Gastroesophageal sphincter (tissue), 4 donors: ENCODE results near the gene INSR. TPM values are rescaled to one million over a fixed set of nuclear protein-coding genes. Genes with fewer than 3 reads are reported as not detected.
A peak's percentile ranks its signal among the peaks of the same experiment; 100 is the strongest.
"Not testable (repeated sequence)": the region's sequence is repeated elsewhere in the genome, so short reads cannot be mapped to it uniquely, and the experiment has no call there.

ENCODE experiments used
- ATAC-seq: fragments of 150-250 bp; one replicate; pipeline ENCODE4 v1.9.1; 2016; ENCODE audit warnings: mild to moderate bottlenecking, moderate library complexity
- H3K27ac ChIP-seq, 4 donors: fragments of 200-600 bp; sonication (generic) in 3 of 4; 1 replicate in 3 of 4; 2 replicates in 1 of 4; pipeline ENCODE4 v1.5.1; 2016 to 2019
- H3K27me3 ChIP-seq: fragments of 200-600 bp; sonication (generic); one replicate; pipeline ENCODE4 v1.5.1; 2019
- H3K36me3 ChIP-seq, 2 donors: fragments of 200-600 bp; sonication (generic); one replicate each; pipeline ENCODE4 v1.5.1; 2019; ENCODE audit warnings: control low read depth in 1 of 2
- H3K4me1 ChIP-seq, 3 donors: fragments of 200-600 bp; sonication (generic); 1 replicate in 2 of 3; 2 replicates in 1 of 3; pipeline ENCODE4 v1.5.1; 2016 to 2019; ENCODE audit warnings: control low read depth in 2 of 3
- H3K4me3 ChIP-seq, 2 donors: fragments of 200-600 bp; sonication (generic); one replicate each; pipeline ENCODE4 v1.5.1; 2019; ENCODE audit warnings: mild to moderate bottlenecking in 1 of 2, moderate library complexity in 1 of 2
- H3K9me3 ChIP-seq, 3 donors: fragments of 200-600 bp; sonication (generic); one replicate each; pipeline ENCODE4 v1.5.1; 2017 to 2019; ENCODE audit warnings: control low read depth in 2 of 3
- EP300 ChIP-seq: sonication (generic); formaldehyde crosslinking; IDR thresholded peaks from one replicate; pipeline ENCODE4 v1.6.1; 2017; ENCODE audit warnings: antibody characterized with exemption, mild to moderate bottlenecking
- POLR2A ChIP-seq, 2 donors: fragments of 450-650 bp; IDR thresholded peaks; one replicate each; pipeline ENCODE4 v1.6.1; 2017; ENCODE audit warnings: antibody characterized with exemption in 2 of 2, mild to moderate bottlenecking in 2 of 2, moderate library complexity in 1 of 2
- POLR2AphosphoS5 ChIP-seq: sonication (generic); formaldehyde crosslinking; IDR thresholded peaks from one replicate; pipeline ENCODE4 v1.6.1; 2017; ENCODE audit warnings: antibody characterized with exemption
- WGBS, 2 donors: methylation state at CpG; one replicate each; pipeline ENCODE4 v1.1.5; 2018; ENCODE audit warnings: low coverage in 1 of 2; 5-methylcytosine and 5-hydroxymethylcytosine counted together
- total RNA-seq, 4 donors: library from RNA; depleted of rRNA; stranded (reverse); fragments of >200 nt; gene quantifications; one replicate each; pipeline ENCODE4 v1.1.0, GENCODE V29; 2016
- TF ChIP-seq, protein P1 (sequence below), 4 experiments: fragments of 200-600 bp in 2 of 4; fragments of 450-650 bp in 2 of 4; sonication (generic) in 1 of 4; IDR thresholded peaks; one replicate each; pipeline ENCODE4 v1.5.1; 2017 to 2019; ENCODE audit warnings: antibody characterized with exemption in 4 of 4, mild to moderate bottlenecking in 2 of 4, moderate library complexity in 2 of 4

Gene INSR
- total RNA-seq, 4 donors from 2014 or later: 67.6 to 95.6 (median 81.2) TPM

DNA sequence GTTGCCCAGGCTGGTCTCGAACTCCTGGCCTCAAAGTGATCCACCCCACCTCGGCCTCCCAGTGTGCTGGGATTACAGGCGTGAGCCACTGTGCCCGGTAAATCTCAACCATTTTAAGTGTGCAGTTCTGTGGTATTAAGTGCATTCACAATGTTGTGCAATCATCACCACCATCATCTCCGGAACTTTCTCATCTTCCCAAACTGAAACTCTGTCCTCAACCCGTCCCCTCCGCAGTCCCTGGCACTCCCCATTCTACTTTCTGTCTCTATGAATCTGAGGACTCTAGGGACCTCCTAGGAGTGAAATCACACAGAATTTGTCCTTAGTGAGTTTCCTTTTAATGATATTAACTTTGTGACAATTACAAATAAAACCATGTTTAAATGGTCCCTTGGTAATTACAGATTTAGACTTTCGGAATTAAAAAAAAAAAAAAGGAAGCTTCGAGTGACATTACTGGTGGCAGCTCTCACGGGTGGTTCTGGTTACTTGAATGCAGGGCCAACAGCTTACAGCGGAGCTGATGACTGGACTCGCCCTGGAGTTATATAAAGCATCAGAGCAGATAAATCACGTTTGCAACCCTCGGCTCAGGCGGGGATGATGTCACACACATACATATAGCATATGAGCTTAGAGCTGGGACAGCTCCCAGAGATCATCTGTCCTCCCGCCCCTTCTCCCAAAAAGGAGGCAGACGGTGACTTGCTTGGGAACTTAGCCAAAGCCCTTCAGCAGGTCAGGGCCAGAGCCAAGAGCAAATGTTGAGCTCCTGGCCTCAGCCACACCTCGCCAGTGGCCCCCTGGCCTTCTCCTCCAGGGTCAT, 134.9 kb downstream of the INSR start:
- no peaks in the 10 kb centered on the region for H3K27me3 ChIP-seq
- peaks cover 0 to 13% (median 4%) of the 10 kb centered on the region in 3 donors for H3K4me1 ChIP-seq
- ATAC-seq: peak; percentile 94
- no peak overlapping the region for H3K4me3 ChIP-seq
- H3K27ac ChIP-seq: peak overlapping the region; percentile 62 to 77 (median 74)
- TF ChIP-seq EP300 (no peak), POLR2AphosphoS5 (peak; percentile 77), POLR2A (IDR thresholded peaks at IDR 0.05) (no peak)
- TF ChIP-seq, protein P1, sequence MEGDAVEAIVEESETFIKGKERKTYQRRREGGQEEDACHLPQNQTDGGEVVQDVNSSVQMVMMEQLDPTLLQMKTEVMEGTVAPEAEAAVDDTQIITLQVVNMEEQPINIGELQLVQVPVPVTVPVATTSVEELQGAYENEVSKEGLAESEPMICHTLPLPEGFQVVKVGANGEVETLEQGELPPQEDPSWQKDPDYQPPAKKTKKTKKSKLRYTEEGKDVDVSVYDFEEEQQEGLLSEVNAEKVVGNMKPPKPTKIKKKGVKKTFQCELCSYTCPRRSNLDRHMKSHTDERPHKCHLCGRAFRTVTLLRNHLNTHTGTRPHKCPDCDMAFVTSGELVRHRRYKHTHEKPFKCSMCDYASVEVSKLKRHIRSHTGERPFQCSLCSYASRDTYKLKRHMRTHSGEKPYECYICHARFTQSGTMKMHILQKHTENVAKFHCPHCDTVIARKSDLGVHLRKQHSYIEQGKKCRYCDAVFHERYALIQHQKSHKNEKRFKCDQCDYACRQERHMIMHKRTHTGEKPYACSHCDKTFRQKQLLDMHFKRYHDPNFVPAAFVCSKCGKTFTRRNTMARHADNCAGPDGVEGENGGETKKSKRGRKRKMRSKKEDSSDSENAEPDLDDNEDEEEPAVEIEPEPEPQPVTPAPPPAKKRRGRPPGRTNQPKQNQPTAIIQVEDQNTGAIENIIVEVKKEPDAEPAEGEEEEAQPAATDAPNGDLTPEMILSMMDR (IDR thresholded peaks at IDR 0.05): no peak
- 15 to 42% methylated on average over 12 to 18 of the region's 18 CpGs for WGBS, 2 donors
- H3K36me3 ChIP-seq: peaks cover 0 to 90% of the 10 kb centered on the region in 2 donors
- H3K9me3 ChIP-seq: no peaks in the 10 kb centered on the region

DNA sequence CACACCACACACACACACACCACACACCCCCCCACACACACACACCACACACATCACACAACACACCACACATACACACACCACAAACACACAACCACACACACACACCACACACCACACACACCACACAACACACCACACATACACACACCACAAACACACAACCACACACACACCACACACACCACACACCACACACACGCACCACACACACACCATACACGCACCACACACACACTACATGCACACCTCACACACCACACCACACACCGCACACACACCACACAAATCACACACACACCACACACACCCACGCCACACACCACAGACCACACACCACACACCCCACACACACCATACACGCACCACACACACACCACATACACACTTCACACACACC, 141.2 kb downstream of the INSR start:
- 43 to 59% methylated on average over 1 to 5 of the region's 5 CpGs for WGBS, 2 donors
- H3K9me3 ChIP-seq: no peaks in the 10 kb centered on the region
- no peaks in the 10 kb centered on the region for H3K27me3 ChIP-seq
- TF ChIP-seq EP300: no peak
- TF ChIP-seq POLR2AphosphoS5: no peak
- TF ChIP-seq, protein P1 (IDR thresholded peaks at IDR 0.05): no peak
- TF ChIP-seq POLR2A (IDR thresholded peaks at IDR 0.05): no peak
- H3K27ac ChIP-seq: no peak overlapping the region
- H3K36me3 ChIP-seq: peaks cover 0 to 75% of the 10 kb centered on the region in 2 donors
- H3K4me1 ChIP-seq: no peaks in the 10 kb centered on the region
- H3K4me3 ChIP-seq: no peak overlapping the region
- ATAC-seq: no peak

DNA sequence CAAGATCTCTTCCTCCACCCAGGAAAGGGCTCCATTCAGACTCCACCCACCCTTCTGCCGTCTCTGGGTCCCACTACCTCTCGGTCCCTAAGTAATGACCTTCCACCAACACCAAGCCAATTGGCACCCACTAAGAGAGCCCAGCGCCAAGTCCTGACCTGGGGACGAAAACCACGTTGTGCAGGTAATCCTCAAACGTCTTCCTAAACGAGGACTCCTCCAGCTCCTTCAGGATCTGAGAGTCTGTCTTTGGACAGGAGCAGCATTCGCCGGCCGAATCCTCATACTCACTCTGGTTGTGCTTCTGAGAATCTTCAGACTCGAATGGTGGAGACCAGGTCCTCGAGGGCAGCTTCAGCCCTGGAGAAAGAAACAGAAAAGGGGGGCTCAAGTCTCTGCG, 141.6 kb downstream of the INSR start:
- Histone ChIP-seq H3K27ac (no peak overlapping the region), H3K9me3 (no peaks in the 10 kb centered on the region), H3K4me3 (no peak overlapping the region), H3K4me1 (no peaks in the 10 kb centered on the region), H3K27me3 (no peaks in the 10 kb centered on the region), H3K36me3 (peaks cover 0 to 76% of the 10 kb centered on the region in 2 donors)
- TF ChIP-seq, protein P1 (IDR thresholded peaks at IDR 0.05): no peak
- TF ChIP-seq EP300 (no peak), POLR2A (IDR thresholded peaks at IDR 0.05) (no peak), POLR2AphosphoS5 (no peak)
- ATAC-seq: no peak
- WGBS, 2 donors: 66 to 68% methylated on average over 3 to 5 of the region's 13 CpGs

DNA sequence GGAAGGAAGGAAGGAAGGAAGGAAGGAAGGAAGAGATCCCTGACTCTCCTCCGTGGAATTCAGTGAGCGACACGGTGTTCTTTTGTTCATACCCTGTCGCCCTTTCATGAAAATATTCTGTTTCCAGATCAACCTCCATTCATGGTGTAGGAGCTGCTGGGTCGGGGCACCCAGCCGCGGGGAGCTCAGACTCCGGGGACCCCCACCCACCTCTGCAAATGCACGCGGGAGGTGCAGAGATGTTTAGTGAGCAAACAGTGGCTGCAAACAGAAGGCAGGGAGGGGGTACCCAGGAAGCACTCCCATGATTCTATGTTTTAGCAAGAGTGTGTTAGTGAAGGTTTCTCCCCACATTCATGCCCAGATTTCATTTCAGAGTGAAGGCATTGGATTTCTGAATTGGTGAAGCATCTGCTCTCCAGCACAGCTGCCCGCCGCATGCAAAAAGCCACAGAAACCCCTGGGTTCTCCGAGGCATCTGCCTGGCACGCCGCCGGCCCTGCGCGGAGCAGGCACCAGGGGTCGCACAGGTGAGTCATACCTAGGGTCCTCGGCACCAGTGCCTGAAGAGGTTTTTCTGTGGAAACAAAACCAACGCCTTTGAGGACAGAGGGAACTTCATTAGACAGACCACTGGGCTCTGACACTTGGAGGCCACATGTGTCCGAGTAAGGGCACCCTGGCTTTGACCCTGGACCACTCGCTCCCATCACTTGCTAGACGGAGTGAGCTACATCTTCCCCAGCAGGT, 144.1 kb downstream of the INSR start:
- Histone ChIP-seq H3K4me3 (no peak overlapping the region), H3K4me1 (no peaks in the 10 kb centered on the region), H3K36me3 (peaks cover 0 to 56% of the 10 kb centered on the region in 2 donors), H3K27me3 (no peaks in the 10 kb centered on the region), H3K9me3 (no peaks in the 10 kb centered on the region), H3K27ac (no peak overlapping the region)
- 84 to 100% methylated on average over 1 to 7 of the region's 24 CpGs for WGBS, 2 donors
- ATAC-seq: no peak
- TF ChIP-seq POLR2AphosphoS5: no peak
- TF ChIP-seq, protein P1 (IDR thresholded peaks at IDR 0.05): no peak
- no peak for TF ChIP-seq EP300
- TF ChIP-seq POLR2A (IDR thresholded peaks at IDR 0.05): no peak

DNA sequence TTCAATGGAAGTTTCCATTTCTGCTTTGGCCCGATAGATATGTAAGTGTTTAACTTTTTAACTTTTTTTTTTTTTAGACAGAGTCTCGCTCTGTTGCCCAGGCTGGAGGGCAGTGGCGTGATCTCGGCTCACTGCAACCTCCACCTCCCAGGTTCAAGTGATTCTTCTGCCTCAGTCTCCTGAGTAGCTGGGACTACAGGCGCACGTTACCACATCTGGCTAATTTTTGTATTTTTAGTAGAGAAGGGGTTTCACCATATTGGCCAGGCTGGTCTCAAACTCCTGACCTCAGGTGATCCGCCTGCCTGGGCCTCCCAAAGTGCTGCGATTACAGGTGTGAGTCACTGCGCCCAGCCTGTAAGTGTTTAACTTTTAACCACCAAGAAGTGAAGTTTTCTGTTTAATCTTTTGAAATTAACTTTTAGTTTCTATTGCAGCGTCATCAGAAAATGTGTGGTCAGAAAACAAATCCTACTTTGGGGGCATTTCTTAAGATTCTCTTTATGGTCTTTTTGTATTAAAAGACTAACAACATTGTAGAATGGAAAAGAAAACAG, 147.0 kb downstream of the INSR start:
- not testable (repeated sequence) for H3K4me3 ChIP-seq, H3K4me1 ChIP-seq, H3K27ac ChIP-seq, ATAC-seq, H3K27me3 ChIP-seq, H3K9me3 ChIP-seq
- 90 to 92% methylated on average over 2 to 10 of the region's 10 CpGs for WGBS, 2 donors
- H3K36me3 ChIP-seq: peaks cover 0 to 51% of the 10 kb centered on the region in 2 donors

DNA sequence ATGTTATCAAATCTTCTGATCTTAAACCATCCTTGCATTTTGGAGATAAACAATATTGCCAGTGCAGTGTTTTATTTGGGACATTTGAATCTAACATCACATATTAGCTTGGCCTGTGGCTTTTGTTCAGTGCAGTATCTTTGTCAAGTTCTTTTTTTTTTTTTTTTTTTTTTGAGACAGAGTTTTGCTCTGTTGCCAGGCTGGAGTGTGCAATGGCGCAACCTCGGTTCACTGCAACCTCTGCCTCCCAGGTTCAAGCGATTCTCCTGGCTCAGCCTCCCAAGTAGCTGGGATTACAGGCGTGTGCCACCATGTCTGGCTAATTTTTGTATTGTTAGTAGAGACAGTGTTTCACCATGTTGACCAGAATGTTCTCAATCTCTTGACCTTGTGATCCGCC, 148.1 kb downstream of the INSR start:
- whole genome bisulfite sequencing, 2 donors: 100% methylated on average over 5 of the region's 5 CpGs; no CpG with 5 or more reads in 1 of the 2 donors
- not testable (repeated sequence) for H3K4me3 ChIP-seq, H3K27me3 ChIP-seq, H3K4me1 ChIP-seq, H3K9me3 ChIP-seq, ATAC-seq, H3K27ac ChIP-seq
- peaks cover 0 to 51% of the 10 kb centered on the region in 2 donors for H3K36me3 ChIP-seq
